ENCODE results near the gene ATM.

DNA sequence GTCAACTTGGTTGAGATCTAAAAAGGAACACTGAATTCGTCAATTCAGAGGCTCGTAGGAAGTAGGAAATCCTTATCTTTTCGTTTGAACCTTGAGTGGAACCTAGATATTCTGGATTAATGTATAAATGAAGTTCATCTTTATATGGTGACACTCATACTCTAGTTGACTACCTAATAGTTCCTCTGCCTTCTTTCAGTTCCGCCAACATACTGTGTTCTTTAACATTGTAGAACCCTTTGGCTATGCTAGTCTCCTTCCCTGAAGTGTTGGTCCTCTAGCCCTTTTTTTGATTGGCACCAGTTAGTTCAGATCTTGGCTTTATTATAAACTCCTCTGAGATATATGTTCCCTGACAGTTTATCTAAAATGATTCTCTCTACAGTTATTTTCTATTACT is 1.5 kb downstream of the ATM start:
- no peak for TF ChIP-seq POLR2A (IDR thresholded peaks at IDR 0.05)
- TF ChIP-seq, protein P1, sequence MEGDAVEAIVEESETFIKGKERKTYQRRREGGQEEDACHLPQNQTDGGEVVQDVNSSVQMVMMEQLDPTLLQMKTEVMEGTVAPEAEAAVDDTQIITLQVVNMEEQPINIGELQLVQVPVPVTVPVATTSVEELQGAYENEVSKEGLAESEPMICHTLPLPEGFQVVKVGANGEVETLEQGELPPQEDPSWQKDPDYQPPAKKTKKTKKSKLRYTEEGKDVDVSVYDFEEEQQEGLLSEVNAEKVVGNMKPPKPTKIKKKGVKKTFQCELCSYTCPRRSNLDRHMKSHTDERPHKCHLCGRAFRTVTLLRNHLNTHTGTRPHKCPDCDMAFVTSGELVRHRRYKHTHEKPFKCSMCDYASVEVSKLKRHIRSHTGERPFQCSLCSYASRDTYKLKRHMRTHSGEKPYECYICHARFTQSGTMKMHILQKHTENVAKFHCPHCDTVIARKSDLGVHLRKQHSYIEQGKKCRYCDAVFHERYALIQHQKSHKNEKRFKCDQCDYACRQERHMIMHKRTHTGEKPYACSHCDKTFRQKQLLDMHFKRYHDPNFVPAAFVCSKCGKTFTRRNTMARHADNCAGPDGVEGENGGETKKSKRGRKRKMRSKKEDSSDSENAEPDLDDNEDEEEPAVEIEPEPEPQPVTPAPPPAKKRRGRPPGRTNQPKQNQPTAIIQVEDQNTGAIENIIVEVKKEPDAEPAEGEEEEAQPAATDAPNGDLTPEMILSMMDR (IDR thresholded peaks at IDR 0.05): no peak

All from body of pancreas (tissue), 4 donors.